Measurements from ENCODE around the gene CNGA2. TPM values are rescaled to one million over a fixed set of nuclear protein-coding genes. Genes with fewer than 3 reads are reported as not detected.

The CNGA2 gene
- total RNA-seq, 4 donors from 2014 or later = not detected

DNA sequence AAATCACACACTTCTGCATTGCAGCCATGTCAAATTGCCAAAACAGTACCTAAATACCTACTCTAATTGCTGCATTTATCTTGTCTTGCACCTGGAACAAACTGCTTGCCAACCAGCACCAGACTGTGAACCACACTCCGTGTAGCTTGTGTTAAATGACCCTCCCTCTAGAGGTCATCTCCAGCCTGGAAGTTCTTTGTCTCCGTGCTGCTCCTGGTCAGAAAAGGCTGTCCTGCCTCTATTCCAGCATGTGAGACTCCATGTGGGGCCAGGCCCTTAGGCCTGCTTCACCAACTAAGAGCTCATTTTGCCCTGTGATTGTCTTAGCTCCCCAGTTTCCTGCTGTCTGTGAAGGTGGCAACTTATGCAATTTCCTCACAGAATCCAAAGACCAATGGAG lies 28.3 kb downstream of the CNGA2 start:
- Histone ChIP-seq H3K4me3 (no peak overlapping the region), H3K4me1 (no peaks in the 10 kb centered on the region), H3K36me3 (no peaks in the 10 kb centered on the region), H3K9me3 (no peaks in the 10 kb centered on the region), H3K27me3 (no peaks in the 10 kb centered on the region), H3K27ac (no peak overlapping the region)
- WGBS, 2 donors (ENCODE audit: low coverage in 1 of 2) = no CpG with 5 or more reads among the region's 2 CpGs
- ATAC-seq = no peak
- TF ChIP-seq POLR2AphosphoS5 (IDR thresholded peaks at IDR 0.05) (no peak), EP300 (IDR thresholded peaks at IDR 0.05) (no peak), POLR2A (IDR thresholded peaks at IDR 0.05) (no peak), CTCF (IDR thresholded peaks at IDR 0.05) (no peak)

DNA sequence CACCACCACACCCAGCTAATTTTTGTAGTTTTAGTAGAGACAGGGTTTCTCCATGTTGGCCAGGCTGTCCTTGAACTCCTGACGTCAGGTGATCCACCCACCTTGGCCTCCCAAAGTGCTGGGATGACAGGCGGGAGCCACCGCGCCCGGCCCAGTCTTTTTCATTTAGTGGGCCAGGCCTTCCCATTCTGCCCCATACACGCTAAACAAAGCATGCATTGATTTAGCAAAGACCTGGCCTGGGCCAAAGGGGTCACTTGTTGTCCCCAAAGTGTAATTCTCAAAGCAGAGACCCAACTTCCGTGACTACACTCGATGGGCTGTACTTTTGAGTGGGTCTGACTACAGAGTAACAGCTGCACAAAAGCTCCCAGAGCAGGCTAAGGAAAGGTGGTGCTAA lies 29.2 kb downstream of the CNGA2 start:
- Histone ChIP-seq H3K36me3 (no peaks in the 10 kb centered on the region), H3K9me3 (no peaks in the 10 kb centered on the region), H3K27ac (no peak overlapping the region), H3K4me1 (no peaks in the 10 kb centered on the region), H3K27me3 (no peaks in the 10 kb centered on the region), H3K4me3 (no peak overlapping the region)
- WGBS, 2 donors (ENCODE audit: low coverage in 1 of 2) = no CpG with 5 or more reads among the region's 8 CpGs
- TF ChIP-seq CTCF (IDR thresholded peaks at IDR 0.05) (no peak), EP300 (IDR thresholded peaks at IDR 0.05) (no peak), POLR2A (IDR thresholded peaks at IDR 0.05) (no peak), POLR2AphosphoS5 (IDR thresholded peaks at IDR 0.05) (no peak)
- ATAC-seq = no peak

- Histone ChIP-seq H3K36me3 (no peaks in the 10 kb centered on the region), H3K27me3 (no peaks in the 10 kb centered on the region), H3K4me1 (no peaks in the 10 kb centered on the region), H3K9me3 (no peaks in the 10 kb centered on the region), H3K4me3 (no peak overlapping the region), H3K27ac (no peak overlapping the region)
- TF ChIP-seq POLR2A (IDR thresholded peaks at IDR 0.05) = no peak
- no peak for TF ChIP-seq POLR2AphosphoS5 (IDR thresholded peaks at IDR 0.05)
- TF ChIP-seq CTCF (IDR thresholded peaks at IDR 0.05) = no peak
- no peak for TF ChIP-seq EP300 (IDR thresholded peaks at IDR 0.05)
- WGBS, 2 donors (ENCODE audit: low coverage in 1 of 2) = 29% methylated on average over 1 of the region's 2 CpGs; no CpG with 5 or more reads in 1 of the 2 donors
- ATAC-seq = no peak
These were observed 30.5 kb downstream of the CNGA2 start for GRCh38 chrX:151765026-151765425.

DNA sequence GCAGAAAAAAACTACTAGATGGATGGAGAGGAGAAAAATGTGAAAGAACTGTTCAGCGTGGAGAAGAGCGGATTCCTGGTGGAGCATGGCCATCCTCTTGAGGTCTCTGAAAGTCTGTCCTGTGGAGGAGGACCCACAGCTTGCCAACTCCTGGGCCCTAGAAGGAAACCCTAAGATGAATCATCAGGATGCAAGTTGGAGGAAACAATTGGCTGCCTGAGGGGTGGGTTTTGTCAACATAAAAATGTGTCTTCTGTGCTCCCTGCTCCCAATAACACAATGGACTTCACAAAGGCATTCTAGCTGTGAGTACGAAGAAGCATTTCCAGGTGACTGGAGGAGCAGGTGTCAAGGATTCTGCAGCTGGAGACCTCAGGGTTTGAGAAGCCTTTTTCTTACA lies 37.2 kb downstream of the CNGA2 start:
- WGBS, 2 donors (ENCODE audit: low coverage in 1 of 2) = 80 to 90% methylated on average over 1 to 2 of the region's 3 CpGs
- no peak for ATAC-seq
- Histone ChIP-seq H3K9me3 (no peaks in the 10 kb centered on the region), H3K27ac (no peak overlapping the region), H3K4me3 (no peak overlapping the region), H3K27me3 (no peaks in the 10 kb centered on the region), H3K36me3 (no peaks in the 10 kb centered on the region), H3K4me1 (no peaks in the 10 kb centered on the region)
- TF ChIP-seq POLR2A (IDR thresholded peaks at IDR 0.05) = no peak
- no peak for TF ChIP-seq POLR2AphosphoS5 (IDR thresholded peaks at IDR 0.05)
- no peak for TF ChIP-seq EP300 (IDR thresholded peaks at IDR 0.05)
- TF ChIP-seq CTCF (IDR thresholded peaks at IDR 0.05) = no peak

GRCh38 chrX:151773434-151773833 lies 38.9 kb downstream of the CNGA2 start:
- Histone ChIP-seq H3K4me1 (no peaks in the 10 kb centered on the region), H3K36me3 (no peaks in the 10 kb centered on the region), H3K27me3 (no peaks in the 10 kb centered on the region), H3K4me3 (no peak overlapping the region), H3K9me3 (no peaks in the 10 kb centered on the region), H3K27ac (no peak overlapping the region)
- WGBS, 2 donors (ENCODE audit: low coverage in 1 of 2) = 65 to 100% methylated on average over 1 to 5 of the region's 5 CpGs
- ATAC-seq = no peak
- TF ChIP-seq POLR2A (IDR thresholded peaks at IDR 0.05) (no peak), EP300 (IDR thresholded peaks at IDR 0.05) (no peak), CTCF (IDR thresholded peaks at IDR 0.05) (no peak), POLR2AphosphoS5 (IDR thresholded peaks at IDR 0.05) (no peak)

All from gastroesophageal sphincter (tissue), 4 donors.